ENCODE results near the gene REST.

DNA sequence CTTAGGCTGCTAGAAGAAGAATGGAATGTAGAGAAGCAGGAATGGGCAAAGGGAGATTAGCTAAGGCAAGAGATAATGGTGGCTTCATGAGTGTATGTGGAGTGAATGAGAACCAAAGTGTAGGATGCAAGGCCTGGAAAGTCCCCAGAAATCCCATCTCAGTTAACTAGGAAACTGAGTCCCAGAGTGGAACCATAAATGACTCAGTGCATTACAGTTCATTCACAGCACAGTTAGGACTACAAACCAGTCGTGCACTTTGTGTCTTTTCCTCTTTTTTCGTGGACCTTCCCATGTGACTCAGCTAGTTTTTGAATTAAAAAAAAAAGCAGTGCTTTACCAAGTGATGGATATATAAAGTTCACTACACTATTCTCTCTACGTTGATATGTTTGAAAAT is 27.7 kb upstream of the REST start:
- TF ChIP-seq, protein P1, sequence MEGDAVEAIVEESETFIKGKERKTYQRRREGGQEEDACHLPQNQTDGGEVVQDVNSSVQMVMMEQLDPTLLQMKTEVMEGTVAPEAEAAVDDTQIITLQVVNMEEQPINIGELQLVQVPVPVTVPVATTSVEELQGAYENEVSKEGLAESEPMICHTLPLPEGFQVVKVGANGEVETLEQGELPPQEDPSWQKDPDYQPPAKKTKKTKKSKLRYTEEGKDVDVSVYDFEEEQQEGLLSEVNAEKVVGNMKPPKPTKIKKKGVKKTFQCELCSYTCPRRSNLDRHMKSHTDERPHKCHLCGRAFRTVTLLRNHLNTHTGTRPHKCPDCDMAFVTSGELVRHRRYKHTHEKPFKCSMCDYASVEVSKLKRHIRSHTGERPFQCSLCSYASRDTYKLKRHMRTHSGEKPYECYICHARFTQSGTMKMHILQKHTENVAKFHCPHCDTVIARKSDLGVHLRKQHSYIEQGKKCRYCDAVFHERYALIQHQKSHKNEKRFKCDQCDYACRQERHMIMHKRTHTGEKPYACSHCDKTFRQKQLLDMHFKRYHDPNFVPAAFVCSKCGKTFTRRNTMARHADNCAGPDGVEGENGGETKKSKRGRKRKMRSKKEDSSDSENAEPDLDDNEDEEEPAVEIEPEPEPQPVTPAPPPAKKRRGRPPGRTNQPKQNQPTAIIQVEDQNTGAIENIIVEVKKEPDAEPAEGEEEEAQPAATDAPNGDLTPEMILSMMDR (IDR thresholded peaks at IDR 0.05; ENCODE audit: insufficient read depth, low read depth, low read length): no peak
- TF ChIP-seq EZH2 (IDR thresholded peaks at IDR 0.05; ENCODE audit: insufficient read depth, low read length): no peak

Measured in astrocyte (in vitro differentiated cells and primary cell).